HG03354 (cell line): ENCODE data around the gene OR5M8.

Source experiments
- ATAC-seq: cut with Tn5 transposase; IDR thresholded peaks from one replicate; pipeline ENCODE4 v1.9.1; 2021; ENCODE audit warnings: mild to moderate bottlenecking; ENCODE audit not compliant: unreplicated experiment, poor library complexity, severe bottlenecking

The OR5M8 gene

GRCh38 chr11:56491270-56491669, at the start of gene OR5M8:
OR5M8 (minus strand) TSS chr11:56491370; CDS start chr11:56491370, 0 bp downstream.
- no peak for ATAC-seq

- no peak for ATAC-seq
Observed at GRCh38 chr11:56533054-56533740, 42.0 kb upstream of the OR5M8 start.

- ATAC-seq = no peak
Observed at GRCh38 chr11:56531856-56532255, 40.7 kb upstream of the OR5M8 start.

GRCh38 chr11:56522008-56522407, 30.8 kb upstream of the OR5M8 start:
- ATAC-seq = no peak

- no peak for ATAC-seq
Observed at GRCh38 chr11:56513280-56513679, 22.1 kb upstream of the OR5M8 start.

- ATAC-seq = no peak
Observed at GRCh38 chr11:56509439-56509838, 18.3 kb upstream of the OR5M8 start.

GRCh38 chr11:56497010-56497409, 5.8 kb upstream of the OR5M8 start:
- ATAC-seq = no peak

GRCh38 chr11:56495117-56495516, 3.9 kb upstream of the OR5M8 start:
- no peak for ATAC-seq

- ATAC-seq = no peak
Observed at GRCh38 chr11:56486801-56487200, 4.4 kb downstream of the OR5M8 start.

GRCh38 chr11:56474729-56475235, 16.4 kb downstream of the OR5M8 start:
- no peak for ATAC-seq

GRCh38 chr11:56473252-56473651, 17.9 kb downstream of the OR5M8 start, which contains the start of gene OR5M3:
OR5M3 (minus strand) TSS chr11:56473352; CDS start chr11:56470497, 2,855 bp downstream.
- no peak for ATAC-seq

- ATAC-seq = no peak
Observed at GRCh38 chr11:56457076-56457475, 34.1 kb downstream of the OR5M8 start.

GRCh38 chr11:56453521-56453920, 37.6 kb downstream of the OR5M8 start:
- ATAC-seq = no peak
